PC-9 (cell line): ENCODE measurements around the gene TOR1A. TPM values are rescaled to one million over a fixed set of nuclear protein-coding genes. Genes with fewer than 3 reads are reported as not detected.

ENCODE experiments used
- BruUV-seq: library from RNA; stranded (reverse); fragments of 400-500 nt; replicated peaks from 2 replicates; lab custom pipeline; 2021; lab: Mats Ljungman, UMichigan
- CTCF ChIA-PET: fragments of 300-600 bp; sonication (Branson Sonifier 250); formaldehyde crosslinking; loops from one replicate; lab custom pipeline; 2022; ENCODE audit warnings: antibody characterized with exemption; lab: Charles Lee
- POLR2A ChIA-PET: fragments of 300-600 bp; sonication (Branson Sonifier 250); formaldehyde crosslinking; loops from one replicate; lab custom pipeline; 2022; ENCODE audit warnings: antibody characterized with exemption; ENCODE audit not compliant: unreplicated experiment; lab: Charles Lee
- DNase-seq, 2 experiments: peaks; one replicate each; pipeline versions ENCODE4 v3.0.0 to v3.0.0-alpha.2; 2015 to 2022; ENCODE audit warnings: mixed read lengths in 1 of 2
- H2AFZ ChIP-seq: fragments of 200-600 bp; sonication (generic); 2 replicates; pipeline ENCODE4 v1.8.1; 2017; ENCODE audit warnings: antibody characterized with exemption
- H3F3A ChIP-seq: fragments of 200-600 bp; sonication (generic); 2 replicates; pipeline ENCODE4 v1.8.1; 2017; ENCODE audit warnings: antibody characterized with exemption, mild to moderate bottlenecking, low read depth; ENCODE audit not compliant: insufficient read depth
- H3K27ac ChIP-seq: fragments of 200-600 bp; sonication (generic); 2 replicates; pipeline ENCODE4 v1.6.1; 2016; ENCODE audit warnings: mixed run types
- H3K27me3 ChIP-seq: fragments of 200-600 bp; sonication (generic); 2 replicates; pipeline ENCODE4 v1.6.1; 2016; ENCODE audit warnings: low read depth, mixed run types; ENCODE audit not compliant: insufficient read depth
- H3K36me3 ChIP-seq: fragments of 200-600 bp; sonication (generic); 2 replicates; pipeline ENCODE4 v1.6.1; 2016; ENCODE audit warnings: low read depth, mixed run types
- H3K4me1 ChIP-seq: fragments of 200-600 bp; sonication (generic); replicated peaks from 2 replicates; pipeline ENCODE4 v1.6.1; 2016; ENCODE audit warnings: mixed run types; ENCODE audit not compliant: insufficient read depth
- H3K4me2 ChIP-seq: fragments of 200-600 bp; sonication (generic); 2 replicates; pipeline ENCODE4 v1.6.1; 2017; ENCODE audit warnings: mixed run types
- H3K4me3 ChIP-seq: fragments of 200-600 bp; sonication (generic); 2 replicates; pipeline ENCODE4 v1.6.1; 2016; ENCODE audit warnings: mixed run types
- H3K79me2 ChIP-seq: fragments of 200-600 bp; sonication (generic); 2 replicates; pipeline ENCODE4 v1.6.1; 2017; ENCODE audit warnings: low read depth, mixed run types
- H3K9me2 ChIP-seq: fragments of 200-600 bp; sonication (generic); 2 replicates; pipeline ENCODE4 v1.8.1; 2017; ENCODE audit warnings: mild to moderate bottlenecking; ENCODE audit not compliant: insufficient read depth
- H3K9me3 ChIP-seq: fragments of 200-600 bp; sonication (generic); 2 replicates; pipeline ENCODE4 v1.8.1; 2016; ENCODE audit warnings: low read depth; ENCODE audit not compliant: insufficient read depth
- H4K20me1 ChIP-seq: fragments of 200-600 bp; sonication (generic); 2 replicates; pipeline ENCODE4 v1.8.1; 2017; ENCODE audit not compliant: insufficient read depth
- EZH2 ChIP-seq: fragments of 200-600 bp; sonication (generic); IDR thresholded peaks from 2 replicates; pipeline ENCODE4 v1.8.0; 2017; ENCODE audit warnings: antibody characterized with exemption, low read depth
- intact Hi-C: fragments of 100-400 bp; cut with micrococcal nuclease; formaldehyde crosslinking; loops from one replicate; pipeline ENCODE4 v1.10.0; 2022; ENCODE audit not compliant: unreplicated experiment
- total RNA-seq: library from RNA; stranded (reverse); gene quantifications from 2 replicates; pipeline ENCODE4 v1.2.3, GENCODE V29; 2021
- TF ChIP-seq, protein P1 (sequence below): fragments of 200-600 bp; sonication (generic); conservative IDR thresholded peaks from 2 replicates; pipeline ENCODE4 v1.6.1; 2017; ENCODE audit warnings: mixed run types, antibody characterized with exemption, mild to moderate bottlenecking, moderate library complexity

The TOR1A gene
- total RNA-seq, 1 experiment from 2014 or later = 43.5 TPM

DNA sequence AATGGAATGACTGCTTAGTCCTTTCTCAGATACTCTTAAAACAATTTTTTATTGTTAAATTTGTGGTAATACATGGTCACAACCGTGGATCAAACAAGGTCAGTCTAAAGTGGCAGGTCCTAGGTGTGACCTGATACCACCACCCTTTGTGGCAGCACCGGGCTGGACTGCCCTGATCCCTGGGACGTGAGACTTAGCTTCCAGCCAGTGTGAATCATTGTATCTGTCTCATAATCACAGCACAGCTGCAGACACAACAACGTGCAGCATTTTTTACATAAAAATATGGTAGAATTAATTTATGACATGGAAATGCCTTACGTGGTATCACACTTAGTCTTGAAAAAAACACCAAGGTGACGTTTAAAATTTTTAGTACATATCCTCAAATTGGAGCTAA lies 13.1 kb downstream of the TOR1A start:
- Histone ChIP-seq H3K9me3 (no peaks in the 10 kb centered on the region), H3K79me2 (no peaks in the 10 kb centered on the region), H2AFZ (no peak overlapping the region), H3K9me2 (no peaks in the 10 kb centered on the region), H3K4me3 (no peak overlapping the region), H3K36me3 (no peaks in the 10 kb centered on the region), H3K4me1 (no peaks in the 10 kb centered on the region), H4K20me1 (peaks cover 2% of the 10 kb centered on the region; the same call in 1 of the 2 replicates), H3F3A (peaks cover 15% of the 10 kb centered on the region; the same call in 1 of the 2 replicates), H3K27me3 (no peaks in the 10 kb centered on the region), H3K27ac (no peak overlapping the region), H3K4me2 (no peak overlapping the region)
- ChIA-PET CTCF (no interaction called here), POLR2A (no interaction called here)
- no TSS peak for BruUV-seq
- no peak for DNase-seq
- no peak for TF ChIP-seq EZH2
- TF ChIP-seq, protein P1, sequence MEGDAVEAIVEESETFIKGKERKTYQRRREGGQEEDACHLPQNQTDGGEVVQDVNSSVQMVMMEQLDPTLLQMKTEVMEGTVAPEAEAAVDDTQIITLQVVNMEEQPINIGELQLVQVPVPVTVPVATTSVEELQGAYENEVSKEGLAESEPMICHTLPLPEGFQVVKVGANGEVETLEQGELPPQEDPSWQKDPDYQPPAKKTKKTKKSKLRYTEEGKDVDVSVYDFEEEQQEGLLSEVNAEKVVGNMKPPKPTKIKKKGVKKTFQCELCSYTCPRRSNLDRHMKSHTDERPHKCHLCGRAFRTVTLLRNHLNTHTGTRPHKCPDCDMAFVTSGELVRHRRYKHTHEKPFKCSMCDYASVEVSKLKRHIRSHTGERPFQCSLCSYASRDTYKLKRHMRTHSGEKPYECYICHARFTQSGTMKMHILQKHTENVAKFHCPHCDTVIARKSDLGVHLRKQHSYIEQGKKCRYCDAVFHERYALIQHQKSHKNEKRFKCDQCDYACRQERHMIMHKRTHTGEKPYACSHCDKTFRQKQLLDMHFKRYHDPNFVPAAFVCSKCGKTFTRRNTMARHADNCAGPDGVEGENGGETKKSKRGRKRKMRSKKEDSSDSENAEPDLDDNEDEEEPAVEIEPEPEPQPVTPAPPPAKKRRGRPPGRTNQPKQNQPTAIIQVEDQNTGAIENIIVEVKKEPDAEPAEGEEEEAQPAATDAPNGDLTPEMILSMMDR = no peak
- intact Hi-C loops = no loop called here

DNA sequence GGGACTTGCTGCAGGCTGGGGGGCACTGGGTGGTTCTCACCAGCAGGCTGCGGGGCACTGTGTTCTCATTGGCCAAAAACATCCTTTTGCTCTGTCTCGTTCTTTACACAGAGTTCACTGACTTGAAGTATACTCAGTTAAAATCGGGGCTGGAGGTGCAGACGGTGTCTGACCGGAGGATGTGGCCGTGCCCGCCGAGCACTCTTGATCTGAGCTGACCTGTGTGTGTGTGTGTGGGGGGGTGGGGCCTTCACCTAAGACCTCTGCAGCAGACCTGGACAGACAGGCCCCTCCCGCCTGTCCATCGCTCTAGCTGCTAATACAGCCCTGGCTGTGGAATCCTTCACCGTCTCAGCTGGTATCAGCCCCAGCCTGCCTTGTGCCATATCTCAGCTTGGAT lies 13.8 kb downstream of the TOR1A start:
- Histone ChIP-seq H3K9me2 (no peaks in the 10 kb centered on the region), H3K4me3 (no peak overlapping the region), H3K4me2 (no peak overlapping the region), H3K36me3 (no peaks in the 10 kb centered on the region), H2AFZ (no peak overlapping the region), H3K4me1 (no peaks in the 10 kb centered on the region), H4K20me1 (peaks cover 2% of the 10 kb centered on the region; the same call in 1 of the 2 replicates), H3K9me3 (no peaks in the 10 kb centered on the region), H3K27me3 (no peaks in the 10 kb centered on the region), H3F3A (peaks cover 15% of the 10 kb centered on the region; the same call in 1 of the 2 replicates), H3K79me2 (no peaks in the 10 kb centered on the region), H3K27ac (no peak overlapping the region)
- CTCF ChIA-PET = no interaction called here
- no peak for DNase-seq
- TF ChIP-seq, protein P1 = no peak
- TF ChIP-seq EZH2 = no peak
- intact Hi-C loops = no loop called here
- no TSS peak for BruUV-seq
- POLR2A ChIA-PET = no interaction called here

DNA sequence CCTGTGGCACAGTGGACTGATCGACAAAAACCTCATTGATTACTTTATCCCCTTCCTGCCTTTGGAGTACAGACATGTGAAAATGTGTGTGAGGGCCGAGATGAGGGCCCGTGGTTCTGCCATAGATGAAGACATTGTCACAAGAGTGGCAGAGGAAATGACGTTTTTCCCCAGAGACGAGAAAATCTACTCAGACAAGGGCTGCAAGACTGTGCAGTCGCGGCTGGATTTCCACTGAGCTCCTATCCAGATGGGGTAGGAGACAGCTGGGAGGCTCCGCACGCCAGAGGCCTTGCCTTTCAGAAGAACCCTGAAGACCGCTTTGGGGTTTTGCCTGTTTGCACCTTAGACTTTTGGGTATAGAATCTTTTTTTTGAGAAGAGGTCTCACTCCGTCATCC lies 14.6 kb downstream of the TOR1A start:
- ChIA-PET POLR2A (no interaction called here), CTCF (no interaction called here)
- Histone ChIP-seq H2AFZ (no peak overlapping the region), H3K9me3 (no peaks in the 10 kb centered on the region), H3K4me3 (no peak overlapping the region), H3K27ac (no peak overlapping the region), H3K4me1 (peaks cover 2% of the 10 kb centered on the region), H3K36me3 (no peaks in the 10 kb centered on the region), H3K79me2 (peaks cover 2% of the 10 kb centered on the region; the same call in 1 of the 2 replicates), H3K4me2 (no peak overlapping the region), H4K20me1 (peaks cover 2% of the 10 kb centered on the region; the same call in 1 of the 2 replicates), H3K9me2 (no peaks in the 10 kb centered on the region), H3K27me3 (no peaks in the 10 kb centered on the region), H3F3A (peaks cover 17% of the 10 kb centered on the region; the same call in 1 of the 2 replicates)
- TF ChIP-seq, protein P1 = no peak
- no peak for TF ChIP-seq EZH2
- no peak for DNase-seq
- intact Hi-C loops = no loop called here
- BruUV-seq = no TSS peak
